Measurements from ENCODE around the gene MYO7A. TPM values are rescaled to one million over a fixed set of nuclear protein-coding genes. Genes with fewer than 3 reads are reported as not detected.
A peak's percentile ranks its signal among the peaks of the same experiment; 100 is the strongest.

Gene MYO7A
- total RNA-seq, 2 experiments from 2014 or later = 0.61 to 0.63 TPM

- ChIA-PET POLR2A (no interaction called here), CTCF (no interaction called here)
- Histone ChIP-seq H3K9me3 (ENCODE audit: control insufficient read depth in 1 of 2, insufficient read depth in 1 of 2, low read length in 2 of 2) (no peaks in the 10 kb centered on the region), H3K27ac (ENCODE audit: low read depth in 1 of 2, low read length in 2 of 2) (no peak overlapping the region), H3K4me3 (ENCODE audit: low read length) (no peak overlapping the region), H3K27me3 (ENCODE audit: control insufficient read depth in 1 of 2, insufficient read depth in 2 of 2, low read length in 2 of 2) (peaks cover 0 to 2% of the 10 kb centered on the region in 2 experiments), H3K4me1 (ENCODE audit: insufficient read depth, low read length) (no peaks in the 10 kb centered on the region), H3K36me3 (ENCODE audit: insufficient read depth, low read length) (no peaks in the 10 kb centered on the region)
- DNase-seq (no peak), ATAC-seq (ENCODE audit: poor library complexity) (no peak)
- Mint-ChIP-seq H3K27ac (no peak overlapping the region), H3K9me3 (no peaks in the 10 kb centered on the region), H3K4me3 (no peak overlapping the region), H3K27me3 (no peaks in the 10 kb centered on the region), H3K36me3 (ENCODE audit: low read depth) (no peaks in the 10 kb centered on the region), H3K4me1 (ENCODE audit: low read depth) (no peaks in the 10 kb centered on the region)
- intact Hi-C loops (cut with DNase I, micrococcal nuclease) = no loop called here
- no peak for TF ChIP-seq CTCF (IDR thresholded peaks at IDR 0.05)
Measured at GRCh38 chr11:77212314-77213007, 84.4 kb downstream of the MYO7A start.

GRCh38 chr11:77213029-77213579, 85.1 kb downstream of the MYO7A start:
- no peaks in the 10 kb centered on the region for H3K4me1 ChIP-seq (ENCODE audit: insufficient read depth, low read length)
- Mint-ChIP-seq H3K27ac (no peak overlapping the region), H3K4me1 (ENCODE audit: low read depth) (no peaks in the 10 kb centered on the region), H3K27me3 (no peaks in the 10 kb centered on the region), H3K4me3 (no peak overlapping the region), H3K36me3 (ENCODE audit: low read depth) (no peaks in the 10 kb centered on the region), H3K9me3 (no peaks in the 10 kb centered on the region)
- H3K27ac ChIP-seq (ENCODE audit: low read depth in 1 of 2, low read length in 2 of 2) = no peak overlapping the region
- ATAC-seq (ENCODE audit: poor library complexity) (no peak), DNase-seq (no peak)
- intact Hi-C loops (cut with DNase I, micrococcal nuclease) = no loop called here
- H3K9me3 ChIP-seq (ENCODE audit: control insufficient read depth in 1 of 2, insufficient read depth in 1 of 2, low read length in 2 of 2) = no peaks in the 10 kb centered on the region
- H3K4me3 ChIP-seq (ENCODE audit: low read length) = no peak overlapping the region
- CTCF ChIA-PET = no interaction called here
- TF ChIP-seq CTCF (IDR thresholded peaks at IDR 0.05) = no peak
- no peaks in the 10 kb centered on the region for H3K36me3 ChIP-seq (ENCODE audit: insufficient read depth, low read length)
- peaks cover 0 to 2% of the 10 kb centered on the region in 2 experiments for H3K27me3 ChIP-seq (ENCODE audit: control insufficient read depth in 1 of 2, insufficient read depth in 2 of 2, low read length in 2 of 2)
- POLR2A ChIA-PET = no interaction called here

- POLR2A ChIA-PET = no interaction called here
- H3K36me3 ChIP-seq (ENCODE audit: insufficient read depth, low read length) = no peaks in the 10 kb centered on the region
- peaks cover 0 to 2% of the 10 kb centered on the region in 2 experiments for H3K27me3 ChIP-seq (ENCODE audit: control insufficient read depth in 1 of 2, insufficient read depth in 2 of 2, low read length in 2 of 2)
- no peak overlapping the region for H3K27ac Mint-ChIP-seq
- no peaks in the 10 kb centered on the region for H3K4me1 Mint-ChIP-seq (ENCODE audit: low read depth)
- ATAC-seq (ENCODE audit: poor library complexity) (no peak), DNase-seq (peak in 1 of 14 experiments; percentile 27)
- H3K9me3 ChIP-seq (ENCODE audit: control insufficient read depth in 1 of 2, insufficient read depth in 1 of 2, low read length in 2 of 2) = no peaks in the 10 kb centered on the region
- intact Hi-C loops (cut with DNase I, micrococcal nuclease) = no loop called here
- no peaks in the 10 kb centered on the region for H3K27me3 Mint-ChIP-seq
- no peaks in the 10 kb centered on the region for H3K4me1 ChIP-seq (ENCODE audit: insufficient read depth, low read length)
- no peak for TF ChIP-seq CTCF (IDR thresholded peaks at IDR 0.05)
- no peaks in the 10 kb centered on the region for H3K36me3 Mint-ChIP-seq (ENCODE audit: low read depth)
- no peak overlapping the region for H3K4me3 Mint-ChIP-seq
- H3K9me3 Mint-ChIP-seq = no peaks in the 10 kb centered on the region
- CTCF ChIA-PET = no interaction called here
- no peak overlapping the region for H3K27ac ChIP-seq (ENCODE audit: low read depth in 1 of 2, low read length in 2 of 2)
- no peak overlapping the region for H3K4me3 ChIP-seq (ENCODE audit: low read length)
Measured at GRCh38 chr11:77213589-77214428, 85.8 kb downstream of the MYO7A start.

Data from CD4-positive, alpha-beta T cell (primary cell).